GM18498 (cell line): Measurements from ENCODE around the gene GRK4.
"Not testable (repeated sequence)": the region's sequence is repeated elsewhere in the genome, so short reads cannot be mapped to it uniquely, and the experiment has no call there.

Experiments
- ATAC-seq: cut with Tn5 transposase; IDR thresholded peaks from one replicate; pipeline ENCODE4 v1.9.1; 2021; ENCODE audit warnings: mild to moderate bottlenecking, moderate library complexity; ENCODE audit not compliant: unreplicated experiment

GRK4 gene

DNA sequence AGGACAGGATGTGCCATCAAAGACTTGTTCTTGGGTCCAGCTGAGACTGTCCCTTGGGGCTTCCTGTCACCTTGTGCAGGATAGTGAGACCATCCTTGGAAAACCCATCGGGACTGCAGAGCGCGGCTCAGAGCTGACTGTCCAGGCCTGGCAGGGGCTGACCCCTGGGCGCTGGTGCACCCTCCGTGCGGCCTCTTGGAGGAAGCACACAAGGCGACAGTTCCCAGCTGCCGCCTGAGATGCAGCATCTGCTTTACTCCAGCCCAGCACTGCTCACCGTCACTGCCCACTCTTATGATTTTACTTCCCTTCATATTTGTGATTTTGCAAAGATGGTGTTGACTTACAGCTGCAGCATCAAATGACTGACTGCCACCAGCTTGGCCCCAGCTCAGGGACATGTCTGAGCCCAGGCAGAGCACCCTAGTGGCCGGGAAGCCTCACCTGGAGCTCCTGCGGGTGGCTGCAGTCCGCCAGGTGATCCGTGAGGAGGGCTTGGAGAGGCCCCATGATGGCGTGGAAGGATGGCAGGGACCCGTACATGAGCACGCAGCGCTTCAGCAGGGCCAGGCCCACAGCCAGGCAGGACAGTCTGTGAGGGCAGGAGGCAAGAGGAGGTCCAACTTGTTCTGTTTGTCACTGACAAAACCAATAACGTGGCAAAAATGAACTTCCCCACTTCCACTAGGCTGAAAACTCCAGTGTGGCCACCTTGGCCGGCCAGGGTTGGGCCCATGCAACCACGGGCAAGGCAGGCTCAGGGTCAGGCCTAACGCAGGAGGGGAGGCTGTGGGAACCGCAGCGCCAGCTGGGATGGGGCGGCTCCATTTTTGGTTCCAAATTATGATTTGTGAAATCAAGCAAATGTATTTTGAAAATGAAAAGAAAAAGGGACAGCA lies 22.0 kb upstream of the GRK4 start:
- no peak for ATAC-seq

DNA sequence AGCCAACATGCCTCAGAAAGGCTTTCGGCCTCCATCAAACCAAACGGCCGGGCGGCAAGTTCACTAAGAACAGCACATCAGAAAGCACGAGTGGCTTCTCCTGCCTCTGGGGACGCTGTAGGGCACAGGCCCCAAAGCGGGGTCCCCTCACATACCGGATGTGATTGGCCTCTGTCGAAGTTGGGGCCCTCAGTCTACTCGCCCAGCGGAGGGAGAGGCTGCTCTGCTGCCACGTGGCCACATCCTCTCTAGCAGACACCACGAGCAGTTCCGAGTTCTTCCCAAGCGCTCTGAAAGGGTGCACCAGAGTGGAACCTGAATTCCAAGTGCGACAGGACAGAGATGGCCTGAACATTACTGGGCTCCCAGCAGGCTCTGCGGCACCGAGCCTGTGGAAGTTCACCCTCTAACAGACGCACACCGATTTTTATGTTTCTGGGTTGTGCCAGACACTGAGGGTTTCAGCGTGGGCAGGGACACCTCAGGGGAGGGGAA lies 21.3 kb upstream of the GRK4 start:
- no peak for ATAC-seq

DNA sequence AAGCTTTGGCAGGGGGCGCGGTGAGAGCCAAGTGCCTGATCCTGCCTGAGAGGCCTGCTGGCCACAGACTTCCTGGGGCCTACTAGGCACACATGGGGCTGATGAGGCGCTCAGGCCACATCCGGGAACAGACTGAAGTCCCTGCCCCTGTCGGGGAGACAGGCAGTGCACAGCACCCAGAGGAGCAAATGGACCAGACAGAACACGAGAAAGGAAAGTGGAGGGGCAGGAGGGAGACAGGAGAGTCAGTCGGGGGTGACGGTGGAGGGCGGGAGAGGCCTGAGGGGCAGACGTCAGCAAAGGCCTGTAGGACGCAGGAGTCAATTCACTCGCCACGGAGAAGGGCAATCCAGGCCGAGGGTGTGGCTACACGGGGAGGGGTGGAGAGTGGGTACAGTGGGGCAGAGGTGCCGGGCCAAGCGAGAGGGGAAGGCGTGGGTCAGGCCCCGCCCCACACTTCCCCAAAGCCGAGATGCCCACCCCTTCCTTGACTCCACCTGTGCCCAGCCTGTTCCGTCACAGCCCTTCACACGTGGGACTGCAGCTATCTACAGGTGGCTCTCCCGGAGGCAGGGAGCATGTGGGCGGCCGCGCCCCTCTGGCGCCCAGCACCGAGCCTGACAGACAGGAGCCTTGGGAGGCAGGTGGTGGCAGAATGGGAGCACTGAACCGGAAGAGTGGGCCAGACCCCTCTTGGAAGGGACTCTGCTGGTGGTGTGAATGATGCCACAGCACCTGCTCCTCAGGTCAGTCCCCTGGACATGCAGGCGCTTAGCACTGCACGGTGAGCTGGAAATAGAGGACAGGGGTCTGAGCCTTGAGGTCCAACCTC lies 20.6 kb upstream of the GRK4 start:
- ATAC-seq = no peak

DNA sequence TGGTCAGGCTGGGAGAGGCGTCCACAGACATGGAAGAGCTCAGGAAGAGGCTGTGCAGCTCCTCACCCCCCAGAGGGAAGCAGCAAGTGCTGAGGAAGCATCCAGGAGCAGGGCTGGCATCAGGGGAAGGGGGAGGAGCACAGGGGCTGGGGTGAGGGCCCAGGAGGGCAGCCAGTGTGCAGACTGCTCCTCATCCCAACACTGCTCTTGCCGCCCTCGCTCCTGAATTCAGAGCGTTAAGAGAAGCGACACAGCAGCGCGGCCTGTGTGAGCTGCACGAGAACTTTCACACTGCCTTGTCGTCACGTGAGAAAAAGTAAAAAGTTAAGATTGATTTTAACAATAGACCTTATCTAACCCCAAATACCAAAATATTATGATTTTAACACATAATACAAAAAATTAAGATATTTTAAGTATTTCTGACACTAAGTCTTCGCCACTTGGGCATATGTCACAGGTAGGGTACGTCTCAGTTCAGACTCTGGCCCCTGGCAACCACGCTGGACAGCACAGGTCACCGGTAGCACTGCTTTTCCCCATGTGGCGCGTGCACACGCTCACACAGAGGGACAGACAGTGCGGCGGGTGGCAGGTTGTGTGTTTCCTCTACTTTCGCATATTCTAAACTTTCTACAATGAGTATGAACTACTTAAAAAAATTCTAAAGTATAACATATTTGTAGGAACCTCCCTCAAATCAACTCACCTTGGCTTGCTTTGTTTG lies 19.8 kb upstream of the GRK4 start:
- ATAC-seq = no peak

DNA sequence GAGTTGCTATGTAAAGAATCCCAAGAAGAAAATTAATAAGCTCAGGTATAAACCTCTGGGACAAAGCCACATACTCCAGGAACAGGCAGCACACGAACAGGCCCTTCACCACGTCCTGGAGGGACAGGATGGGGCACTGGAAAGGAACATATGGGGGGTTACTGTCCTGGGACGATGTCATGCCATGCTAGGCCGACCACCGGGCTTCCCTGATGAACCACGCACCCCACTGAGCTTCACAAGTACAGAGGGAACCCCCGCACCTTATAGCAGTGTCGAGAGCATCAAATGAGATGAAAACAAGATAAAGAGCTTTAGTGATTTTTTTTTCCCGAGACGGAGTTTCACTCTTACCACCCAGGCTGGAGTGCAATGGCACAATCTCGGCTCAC lies 19.3 kb upstream of the GRK4 start:
- no peak for ATAC-seq

DNA sequence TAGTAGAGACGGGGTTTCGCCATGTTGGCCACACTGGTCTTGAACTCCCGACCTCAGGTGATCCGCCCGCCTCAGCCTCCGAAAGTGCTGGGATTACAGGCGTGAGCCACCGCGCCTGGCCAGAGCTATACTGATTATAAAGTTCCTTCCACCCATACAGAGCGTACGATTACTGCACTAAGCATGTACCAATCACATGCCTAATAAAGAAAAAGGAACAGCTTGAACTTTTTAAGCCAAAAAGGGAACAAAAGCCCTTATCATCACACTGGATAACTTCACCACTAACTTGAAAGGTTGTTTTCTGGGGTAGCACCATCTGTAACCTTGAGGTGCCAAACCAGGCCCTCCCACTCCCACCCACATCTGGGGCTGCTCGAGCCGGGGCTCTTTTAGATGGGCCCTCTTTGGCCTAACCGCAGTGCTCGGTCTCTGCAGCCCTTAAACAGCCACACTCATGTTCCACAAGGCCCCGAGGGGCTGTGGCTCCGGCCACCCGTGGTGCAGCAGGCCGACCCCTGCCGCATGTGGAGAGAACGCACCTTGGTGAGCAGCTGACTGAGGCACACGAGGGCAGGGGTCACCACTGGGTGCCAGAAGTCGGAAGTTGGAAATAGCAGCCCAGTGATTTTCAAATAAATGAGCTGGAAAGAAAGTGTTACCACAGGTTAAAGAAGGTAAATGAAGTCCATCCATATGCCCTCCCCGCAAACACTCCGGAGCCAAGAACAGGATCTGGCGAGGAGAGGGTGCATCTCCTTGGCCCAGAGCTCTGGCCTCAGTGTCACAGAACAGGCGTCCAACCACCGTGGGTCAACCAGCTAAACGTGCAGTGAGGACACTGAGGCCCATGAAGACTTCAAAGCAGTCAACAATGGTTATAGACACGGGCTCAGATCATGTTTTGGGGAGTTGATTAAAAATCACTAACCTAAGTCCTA lies 18.5 kb upstream of the GRK4 start:
- no peak for ATAC-seq

DNA sequence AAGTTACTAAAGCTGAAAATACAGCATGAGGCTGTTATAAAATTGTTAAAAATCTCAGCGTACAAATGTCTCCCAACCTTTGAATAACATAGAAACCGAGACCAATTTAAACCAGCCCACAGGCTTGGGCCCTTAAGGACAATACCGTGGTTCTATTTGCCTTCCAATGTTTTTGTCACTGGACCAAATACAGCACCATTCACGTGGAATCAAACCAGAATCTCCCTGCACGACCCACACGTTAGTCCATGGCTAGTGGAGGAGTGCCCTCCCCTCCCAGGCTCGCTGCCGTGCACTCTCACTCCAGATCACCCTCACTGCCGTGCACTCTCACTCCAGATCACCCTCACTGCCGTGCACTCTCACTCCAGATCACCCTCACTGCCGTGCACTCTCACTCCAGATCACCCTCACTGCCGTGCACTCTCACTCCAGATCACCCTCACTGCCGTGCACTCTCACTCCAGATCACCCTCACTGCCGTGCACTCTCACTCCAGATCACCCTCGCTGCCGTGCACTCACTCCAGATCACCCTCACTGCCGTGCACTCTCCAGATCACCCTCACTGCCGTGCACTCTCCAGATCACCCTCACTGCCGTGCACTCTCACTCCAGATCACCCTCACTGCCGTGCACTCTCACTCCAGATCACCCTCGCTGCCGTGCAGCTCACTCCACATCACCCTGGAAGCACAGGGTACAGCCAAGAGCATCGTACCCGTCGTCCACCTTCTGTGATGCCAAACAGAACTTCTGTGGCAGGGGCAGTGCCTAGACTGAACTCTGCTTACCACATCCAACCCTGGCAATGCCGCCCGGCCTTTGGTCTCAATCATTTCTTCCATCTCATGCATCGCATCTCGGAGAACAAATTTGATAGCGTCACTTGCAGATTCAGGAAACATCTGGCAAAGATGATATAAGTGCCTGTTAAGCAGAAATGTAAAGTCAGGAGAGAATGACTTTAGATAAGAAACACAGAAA lies 17.5 kb upstream of the GRK4 start:
- not testable (repeated sequence) for ATAC-seq

DNA sequence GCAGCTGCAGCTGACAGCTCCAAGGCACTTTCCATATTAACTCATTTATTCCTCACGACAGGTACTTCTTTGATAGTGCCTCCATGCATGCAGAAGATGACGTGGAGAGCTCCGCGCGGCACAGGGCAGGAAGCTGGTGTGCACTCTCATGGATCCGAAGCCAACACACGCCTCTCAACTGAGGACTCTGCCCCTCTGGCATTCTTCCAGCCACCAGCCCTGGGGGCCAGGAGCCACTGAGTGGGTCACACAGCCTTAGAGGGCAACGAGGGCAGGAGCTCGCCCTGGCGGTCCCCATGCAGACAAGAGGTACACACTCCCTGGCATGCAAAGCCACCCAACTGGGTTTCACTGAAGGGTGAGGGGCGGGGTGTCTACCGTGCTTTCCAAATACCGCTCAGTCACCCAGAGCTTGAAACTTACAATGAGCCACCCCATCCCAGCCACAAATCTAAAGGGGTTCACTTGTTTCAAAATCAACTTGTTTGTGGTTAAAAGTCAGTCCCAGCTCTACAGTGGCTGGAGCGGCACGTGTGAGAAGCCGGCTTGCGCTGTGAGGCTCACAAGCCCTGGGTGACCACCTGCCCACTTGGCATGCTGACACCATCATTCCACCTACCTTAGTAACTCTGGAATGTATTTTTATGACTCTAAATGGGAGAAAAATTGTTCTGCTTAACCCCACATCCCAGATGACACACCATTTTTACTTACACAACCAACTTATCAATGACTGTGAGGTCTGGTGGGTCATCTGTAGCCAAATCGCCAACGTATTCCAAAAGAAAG lies 16.4 kb upstream of the GRK4 start:
- ATAC-seq = no peak

DNA sequence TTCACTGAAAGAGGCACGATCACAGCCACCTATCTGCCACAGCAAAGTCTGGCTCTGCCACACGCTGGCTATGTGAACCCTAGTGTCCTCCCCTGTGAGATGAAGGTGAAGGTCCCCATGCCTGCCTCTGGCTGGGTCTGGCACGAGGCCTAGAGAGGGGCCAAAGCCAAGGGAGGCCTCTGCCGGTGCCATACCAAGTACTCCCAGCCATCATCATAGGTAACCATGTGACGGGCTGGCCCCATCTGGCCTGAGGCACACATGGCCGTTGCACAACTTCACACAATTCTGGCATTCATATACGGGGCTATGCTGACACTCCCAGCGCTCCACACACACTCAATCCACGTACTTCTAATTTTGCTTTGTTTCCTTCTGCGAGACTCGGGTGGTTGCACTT lies 15.4 kb upstream of the GRK4 start:
- no peak for ATAC-seq

DNA sequence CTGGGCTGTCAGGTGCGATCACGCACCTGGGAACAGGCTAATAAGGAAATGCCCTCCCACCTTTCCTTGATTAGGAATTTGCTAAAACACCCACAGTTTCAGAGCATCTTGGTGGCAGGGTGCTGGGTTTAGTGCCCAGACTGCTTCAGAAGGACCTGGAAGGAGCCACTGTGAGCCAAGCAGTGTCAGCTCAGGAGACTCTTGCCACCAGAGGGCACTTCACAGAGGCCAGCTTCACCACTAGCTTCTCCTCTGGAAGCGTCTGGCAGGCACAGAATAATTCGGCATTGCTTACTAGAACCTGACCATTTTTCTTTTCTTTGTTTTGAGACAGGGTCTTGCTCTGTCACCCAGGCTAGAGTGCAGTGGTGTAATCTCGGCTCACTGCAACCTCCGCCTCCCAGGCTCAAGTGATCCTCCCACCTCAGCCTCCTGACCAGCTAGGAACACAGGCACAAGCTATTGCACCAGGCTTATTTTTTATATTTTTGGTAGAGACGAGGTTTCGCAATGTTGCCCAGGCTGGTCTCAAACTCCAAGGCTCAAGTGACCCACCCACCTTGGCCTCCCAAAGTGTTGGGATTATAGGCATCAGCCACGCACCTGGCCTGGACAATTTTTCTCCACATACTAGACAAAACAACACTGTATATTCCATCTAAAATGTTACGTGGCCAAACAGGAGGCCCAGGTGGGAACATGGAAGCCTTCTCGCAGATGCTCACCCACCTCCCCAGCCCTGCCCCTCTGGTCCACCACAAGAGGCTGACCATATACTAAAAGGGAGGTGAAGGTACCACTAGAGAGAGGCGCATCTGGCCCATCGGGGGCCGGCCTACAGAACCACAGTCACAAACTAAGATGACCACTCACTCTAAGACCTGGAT lies 14.2 kb upstream of the GRK4 start:
- no peak for ATAC-seq

DNA sequence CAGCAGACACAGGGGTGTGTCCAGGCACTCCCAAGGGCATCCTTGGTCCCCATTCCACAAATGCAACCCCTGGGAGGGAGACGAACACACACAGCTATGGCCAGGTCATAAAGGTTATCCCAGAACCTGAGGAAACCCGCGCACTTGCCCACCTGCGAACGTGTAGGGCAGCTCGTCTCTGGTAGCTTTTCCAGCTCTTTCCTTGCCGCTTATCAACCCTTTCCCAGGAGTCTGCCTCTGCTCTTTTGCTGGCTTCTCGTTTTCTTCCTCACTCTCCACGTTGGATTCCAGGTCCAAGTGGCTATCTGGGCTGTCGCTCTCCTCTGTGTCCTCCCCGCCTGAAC lies 13.6 kb upstream of the GRK4 start:
- no peak for ATAC-seq

DNA sequence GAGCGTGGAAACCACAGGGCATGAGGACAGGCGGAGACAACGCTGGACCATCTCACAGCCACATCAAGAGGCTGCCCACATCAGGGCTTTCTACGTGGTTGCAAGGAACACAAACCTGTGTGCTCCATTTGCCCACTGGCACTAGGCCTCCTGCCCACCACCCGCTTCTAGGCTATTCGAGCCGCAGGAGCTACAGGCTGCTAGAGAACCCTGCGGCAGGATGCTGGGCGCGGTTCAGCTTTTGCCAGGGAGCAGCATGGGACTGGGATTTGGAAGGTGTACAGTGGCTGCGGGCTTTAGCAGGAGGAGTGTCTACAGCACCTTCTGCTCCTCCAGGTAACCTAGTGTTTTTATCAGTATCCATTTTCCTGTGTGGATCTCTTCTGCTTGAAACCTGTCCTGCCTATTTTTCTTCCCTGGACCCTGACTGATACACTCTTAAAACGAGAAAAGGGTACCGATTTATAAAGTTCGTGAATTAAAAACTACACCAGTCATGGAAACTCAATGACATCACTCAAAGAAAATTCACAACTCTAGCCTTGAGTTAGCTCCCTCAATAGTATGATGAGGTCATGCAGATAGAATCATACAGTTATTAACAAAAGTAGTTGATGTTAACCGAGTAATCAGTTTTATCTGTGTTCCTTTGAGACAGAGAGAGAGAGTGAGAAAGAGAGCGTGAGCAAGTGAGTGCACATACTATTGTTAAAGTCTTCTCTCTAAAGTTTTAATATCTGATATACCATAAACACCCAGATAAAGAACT lies 13.0 kb upstream of the GRK4 start:
- ATAC-seq = no peak

DNA sequence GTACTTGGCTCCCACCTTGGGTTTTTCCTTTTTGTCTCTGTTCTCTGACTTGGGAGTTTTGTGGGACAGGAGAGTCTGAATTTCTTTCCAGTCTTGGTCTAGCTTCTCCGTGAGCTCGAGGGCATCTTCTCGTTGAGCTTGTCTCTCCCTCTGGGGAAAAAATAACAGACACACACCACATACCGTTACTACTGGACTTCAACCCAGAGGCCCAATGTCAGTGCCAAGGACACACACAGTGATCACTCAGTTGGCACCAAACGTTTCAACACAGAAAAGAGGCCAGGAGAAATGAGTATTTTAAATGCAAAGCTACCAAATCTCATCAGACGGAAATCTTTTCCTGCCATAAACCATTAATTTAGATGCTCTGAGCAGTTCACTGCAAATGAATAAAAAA lies 9.9 kb upstream of the GRK4 start:
- no peak for ATAC-seq

DNA sequence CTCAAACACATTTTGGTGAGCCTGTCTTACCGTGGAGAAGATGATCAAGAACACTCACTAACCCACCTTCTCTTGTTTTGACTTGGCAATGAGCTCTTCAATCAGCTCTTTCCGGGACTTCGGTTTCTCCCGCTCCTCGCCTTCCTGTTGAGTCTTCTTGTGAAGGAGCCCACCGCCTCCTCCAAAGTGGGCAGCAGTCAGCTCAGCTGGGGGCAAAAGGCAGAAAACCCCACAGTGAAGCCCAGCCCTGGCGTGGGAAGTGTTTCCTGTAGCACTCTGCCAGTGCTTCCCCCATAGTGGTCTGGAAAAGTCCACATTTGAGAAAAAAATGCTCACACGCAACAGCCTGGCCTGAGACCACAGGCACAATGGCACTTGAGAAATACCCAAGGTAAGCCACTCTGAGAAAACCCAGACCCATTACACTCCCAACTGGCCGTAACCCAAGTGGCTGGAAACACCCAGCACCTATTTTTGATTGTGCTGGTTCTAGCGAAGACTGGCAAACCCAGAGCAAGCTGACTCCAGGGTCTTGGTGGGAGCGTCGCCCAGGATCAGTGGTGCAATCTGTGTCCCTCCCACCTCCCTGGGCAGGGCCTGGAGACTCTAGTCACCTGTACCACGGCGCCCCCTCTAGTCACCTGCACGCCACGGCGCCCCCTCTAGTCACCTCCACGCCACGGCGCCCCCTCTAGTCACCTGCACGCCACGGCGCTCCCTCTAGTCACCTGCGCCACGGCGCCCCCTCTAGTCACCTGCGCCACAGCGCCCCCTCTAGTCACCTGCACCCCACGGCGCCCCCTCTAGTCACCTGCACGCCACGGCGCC lies 8.8 kb upstream of the GRK4 start:
- no peak for ATAC-seq

DNA sequence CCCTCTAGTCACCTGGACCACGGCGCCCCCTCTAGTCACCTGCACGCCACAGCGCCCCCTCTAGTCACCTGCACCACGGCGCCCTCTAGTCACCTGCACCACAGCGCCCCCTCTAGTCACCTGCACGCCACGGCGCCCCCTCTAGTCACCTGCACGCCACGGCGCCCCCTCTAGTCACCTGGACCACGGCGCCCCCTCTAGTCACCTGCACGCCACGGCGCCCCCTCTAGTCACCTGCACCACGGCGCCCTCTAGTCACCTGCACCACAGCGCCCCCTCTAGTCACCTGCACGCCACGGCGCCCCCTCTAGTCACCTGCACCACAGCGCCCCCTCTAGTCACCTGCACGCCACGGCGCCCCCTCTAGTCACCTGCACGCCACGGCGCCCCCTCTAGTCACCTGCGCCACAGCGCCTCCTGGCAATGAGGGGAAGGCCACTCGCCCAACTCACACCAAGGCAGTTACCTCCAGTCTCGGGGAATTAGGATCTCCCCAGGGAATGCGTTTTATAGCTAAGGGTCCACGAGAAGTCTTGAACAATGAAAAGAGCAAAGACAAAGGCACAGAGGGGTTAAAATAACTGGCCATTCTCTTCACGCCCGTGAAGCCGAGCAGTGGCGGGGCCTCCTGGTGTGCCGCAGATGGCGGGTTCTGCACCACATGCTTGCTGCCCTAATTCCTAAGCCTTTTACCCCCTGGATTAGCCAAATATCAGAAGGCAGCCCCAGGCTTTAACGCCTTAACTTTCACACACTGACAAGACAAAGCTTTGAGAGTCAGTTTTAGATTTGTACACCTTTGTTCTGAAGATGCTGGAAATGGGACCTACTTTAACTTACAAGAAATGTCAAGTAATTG lies 8.0 kb upstream of the GRK4 start:
- ATAC-seq = not testable (repeated sequence)
